T-helper 17 cell (primary cell): Measurements from ENCODE around the gene AGBL2. TPM values are rescaled to one million over a fixed set of nuclear protein-coding genes. Genes with fewer than 3 reads are reported as not detected.

Experiments
- total RNA-seq, 4 donors: library from RNA in 2 of 4; stranded (reverse) in 2 of 4; gene quantifications; one replicate each; pipeline ENCODE4 v1.2.3 and lab custom pipeline; 2022 to 2026

AGBL2 gene
- total RNA-seq, 2 donors from 2014 or later = 5.8 to 8.2 TPM

Other genes with a start within 250 kb of the AGBL2 start
- gene CELF1, start 162.2 kb downstream of the AGBL2 start, total RNA-seq = 100 to 1,000 TPM; 113 to 127 TPM
- 10 to 100 TPM; 19.2 to 23.8 TPM for gene PTPMT1, start 149.8 kb downstream of the AGBL2 start, total RNA-seq
- gene KBTBD4, start 136.4 kb downstream of the AGBL2 start, total RNA-seq = 10 to 100 TPM; 20.0 to 23.7 TPM
- 10 to 100 TPM; 90.6 to 92.4 TPM for gene NDUFS3, start 136.3 kb downstream of the AGBL2 start, total RNA-seq
- gene FAM180B, start 128.7 kb downstream of the AGBL2 start, total RNA-seq = under 1 TPM; 0.23 to 0.47 TPM
- gene C1QTNF4, start 121.0 kb downstream of the AGBL2 start, total RNA-seq = 1 to 10 TPM; 1.1 to 1.6 TPM
- 10 to 100 TPM; 19.9 to 22.5 TPM for gene MTCH2, start 72.8 kb downstream of the AGBL2 start, total RNA-seq
- 100 to 1,000 TPM; 252 to 261 TPM for gene FNBP4, start 52.0 kb upstream of the AGBL2 start, total RNA-seq
- 10 to 100 TPM; 50.0 to 54.6 TPM for gene NUP160, start 133.0 kb upstream of the AGBL2 start, total RNA-seq